Right lobe of liver (tissue), 6 donors: ENCODE results near the gene CYP4F22. TPM values are rescaled to one million over a fixed set of nuclear protein-coding genes. Genes with fewer than 3 reads are reported as not detected.

Experiments used
- ATAC-seq, 4 donors: fragments of 200-7000 bp; cut with Tn5 transposase; one replicate each; pipeline ENCODE4 v1.9.1; 2020; ENCODE audit warnings: mild to moderate bottlenecking in 4 of 4, moderate library complexity in 4 of 4
- DNase-seq, 3 donors: peaks; one replicate each; pipeline ENCODE4 v3.0.0-alpha.2; 2020
- H3K27ac ChIP-seq, 3 donors: fragments of 200-600 bp; one replicate each; pipeline ENCODE4 v1.8.0; 2022
- H3K27me3 ChIP-seq, 2 donors: fragments of 200-600 bp; one replicate each; pipeline ENCODE4 v1.8.0; 2022
- H3K36me3 ChIP-seq, 4 donors: fragments of 200-600 bp; sonication (generic) in 1 of 4; one replicate each; pipeline versions ENCODE4 v1.5.1 to v1.8.0; 2017 to 2022; ENCODE audit warnings: control low read depth in 1 of 4
- H3K4me1 ChIP-seq, 4 donors: fragments of 200-600 bp; sonication (generic) in 1 of 4; one replicate each; pipeline versions ENCODE4 v1.5.1 to v1.8.0; 2017 to 2022; ENCODE audit warnings: control low read depth in 1 of 4
- H3K4me3 ChIP-seq, 3 donors: fragments of 200-600 bp; one replicate each; pipeline ENCODE4 v1.8.0; 2022
- H3K9me3 ChIP-seq, 4 donors: fragments of 200-600 bp; sonication (generic) in 1 of 4; one replicate each; pipeline versions ENCODE4 v1.5.1 to v1.8.0; 2017 to 2022; ENCODE audit warnings: control low read depth in 1 of 4
- CTCF ChIP-seq, 4 donors: fragments of 200-600 bp in 3 of 4; fragments of 450-650 bp in 1 of 4; IDR thresholded peaks; one replicate each; pipeline versions ENCODE4 v1.5.1 to v1.8.0; 2016 to 2022; ENCODE audit warnings: antibody characterized with exemption in 4 of 4, mild to moderate bottlenecking in 2 of 4
- POLR2A ChIP-seq: fragments of 450-650 bp; IDR thresholded peaks from one replicate; pipeline ENCODE4 v1.6.1; 2017; ENCODE audit warnings: antibody characterized with exemption, mild to moderate bottlenecking
- WGBS: methylation state at CpG from one replicate; pipeline ENCODE4 v1.1.6; 2018; ENCODE audit warnings: low coverage, low lambda C conversion rate; ENCODE audit not compliant: insufficient coverage; ENCODE audit errors: missing lambda C conversion rate; 5-methylcytosine and 5-hydroxymethylcytosine counted together
- intact Hi-C, 2 donors: fragments of 100-400 bp; cut with DNase I; formaldehyde crosslinking; loops; one replicate each; pipeline versions ENCODE4 v1.11.2 to v1.14.1; 2022
- total RNA-seq, 6 experiments: library from RNA; depleted of rRNA in 2 of 6; stranded (reverse); fragments of >200 nt in 2 of 6; fragmentation: NEBNext Ultra II Directional in 3 of 6; extraction: Animal tissue kit (Norgen Biotek cat#: 25700) in 3 of 6; gene quantifications; one replicate each; pipeline versions ENCODE4 v1.1.0 to v1.2.4, GENCODE V29; 2016 to 2023
- donor health status: DM: no; HTN: yes; CAD: no.
- donor health status: DM: no; HTN: no; CAD: no.
- donor health status: DM: no; HTN: no; CAD: no.
- donor health status: DM: no; HTN: yes; CAD: no.
- donor health status: DM: no; HTN: yes; CAD: no.

CYP4F22 gene
- total RNA-seq, 6 experiments from 2014 or later, result 0.95 to 6.0 (median 4.5) TPM

- no peak overlapping the region for H3K27ac ChIP-seq
- no peaks in the 10 kb centered on the region for H3K9me3 ChIP-seq
- H3K27me3 ChIP-seq, result no peaks in the 10 kb centered on the region
- TF ChIP-seq POLR2A, result no peak
- WGBS, result 75% methylated on average over 1 of the region's 1 CpG
- H3K4me3 ChIP-seq, result no peak overlapping the region
- ATAC-seq (no peak), DNase-seq (no peak)
- H3K4me1 ChIP-seq, result peaks cover 0 to 10% (median 0%) of the 10 kb centered on the region in 4 donors
- intact Hi-C loops, result no loop called here
- no peaks in the 10 kb centered on the region for H3K36me3 ChIP-seq
Observed at GRCh38 chr19:15495151-15495550, 13.2 kb upstream of the CYP4F22 start.

- no peaks in the 10 kb centered on the region for H3K9me3 ChIP-seq
- 18% methylated on average over 10 of the region's 10 CpGs for WGBS
- peak in 1 of 3 donors; percentile 79 for DNase-seq
- H3K27me3 ChIP-seq, result no peaks in the 10 kb centered on the region
- intact Hi-C loops, result no loop called here
- H3K4me3 ChIP-seq, result peak overlapping the region; percentile 35 to 61 (median 54)
- no peaks in the 10 kb centered on the region for H3K36me3 ChIP-seq
- TF ChIP-seq CTCF (IDR thresholded peaks at IDR 0.05) (no peak), POLR2A (no peak)
- peaks cover 0 to 10% (median 0%) of the 10 kb centered on the region in 4 donors for H3K4me1 ChIP-seq
- H3K27ac ChIP-seq, result peak overlapping the region; percentile 77 to 99 (median 94)
- ATAC-seq, result peak; percentile 67 to 81 (median 74)
Observed at GRCh38 chr19:15498156-15498858, 10.0 kb upstream of the CYP4F22 start.

- peak; percentile 43 to 82 (median 74) for DNase-seq
- WGBS, result 23% methylated on average over 6 of the region's 6 CpGs
- H3K9me3 ChIP-seq, result no peaks in the 10 kb centered on the region
- no peaks in the 10 kb centered on the region for H3K27me3 ChIP-seq
- peak; percentile 87 to 96 (median 91) for ATAC-seq
- H3K4me3 ChIP-seq, result peak overlapping the region; percentile 35 to 61 (median 54)
- TF ChIP-seq CTCF (IDR thresholded peaks at IDR 0.05) (no peak), POLR2A (no peak)
- H3K4me1 ChIP-seq, result peaks cover 0 to 10% (median 0%) of the 10 kb centered on the region in 4 donors
- intact Hi-C loops, result no loop called here
- peak overlapping the region; percentile 77 to 99 (median 94) for H3K27ac ChIP-seq
- no peaks in the 10 kb centered on the region for H3K36me3 ChIP-seq
Observed at GRCh38 chr19:15498910-15499309, 9.4 kb upstream of the CYP4F22 start.

GRCh38 chr19:15501596-15501995 lies 6.7 kb upstream of the CYP4F22 start:
- ATAC-seq (no peak), DNase-seq (no peak)
- H3K36me3 ChIP-seq, result no peaks in the 10 kb centered on the region
- intact Hi-C loops, result no loop called here
- H3K4me1 ChIP-seq, result peaks cover 0 to 27% (median 1%) of the 10 kb centered on the region in 4 donors
- H3K4me3 ChIP-seq, result no peak overlapping the region
- H3K27ac ChIP-seq, result no peak overlapping the region
- H3K9me3 ChIP-seq, result no peaks in the 10 kb centered on the region
- 44% methylated on average over 1 of the region's 1 CpG for WGBS
- no peaks in the 10 kb centered on the region for H3K27me3 ChIP-seq
- TF ChIP-seq POLR2A, result no peak
- no peak for TF ChIP-seq CTCF (IDR thresholded peaks at IDR 0.05)

- TF ChIP-seq CTCF (IDR thresholded peaks at IDR 0.05), result no peak
- TF ChIP-seq POLR2A, result no peak
- no peaks in the 10 kb centered on the region for H3K36me3 ChIP-seq
- H3K9me3 ChIP-seq, result no peaks in the 10 kb centered on the region
- H3K4me3 ChIP-seq, result no peak overlapping the region
- DNase-seq (no peak), ATAC-seq (no peak)
- 70% methylated on average over 1 of the region's 1 CpG for WGBS
- H3K27ac ChIP-seq, result no peak overlapping the region
- H3K27me3 ChIP-seq, result no peaks in the 10 kb centered on the region
- peaks cover 0 to 26% (median 2%) of the 10 kb centered on the region in 4 donors for H3K4me1 ChIP-seq
- intact Hi-C loops, result no loop called here
Observed at GRCh38 chr19:15502264-15502663, 6.1 kb upstream of the CYP4F22 start.
